ENCODE results near the gene KIF9.
"Not testable (repeated sequence)": the region's sequence is repeated elsewhere in the genome, so short reads cannot be mapped to it uniquely, and the experiment has no call there.

The KIF9 gene

DNA sequence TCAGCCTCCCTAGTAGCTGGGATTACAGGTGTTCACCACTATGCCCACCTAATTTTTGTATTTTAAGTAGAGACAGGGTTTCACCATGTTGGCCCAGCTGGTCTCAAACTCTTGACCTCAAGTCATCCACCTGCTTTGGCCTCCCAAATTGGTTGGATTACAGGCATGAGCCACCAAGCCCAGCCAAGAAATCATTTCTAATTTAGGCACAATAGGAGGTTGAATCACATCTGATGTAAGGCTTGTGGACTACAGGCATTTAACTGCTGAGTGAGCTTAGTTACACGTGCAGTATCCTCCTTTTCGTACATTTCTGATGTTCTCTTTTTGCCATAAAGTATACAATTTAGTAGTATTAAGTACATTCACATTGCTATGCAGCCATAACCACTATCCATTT is 87.6 kb downstream of the KIF9 start:
- H3K9me2 ChIP-seq (ENCODE audit: low read depth, low read length): no peaks in the 10 kb centered on the region
- H3K4me2 ChIP-seq (ENCODE audit: low read length): no peak overlapping the region
- no peaks in the 10 kb centered on the region for H3F3A ChIP-seq (ENCODE audit: insufficient read depth, low read length)
- H3K4me1 ChIP-seq (ENCODE audit: insufficient read depth, low read length, severe bottlenecking): no peaks in the 10 kb centered on the region
- H3K9ac ChIP-seq (ENCODE audit: low read length): no peak overlapping the region
- no peak for TF ChIP-seq EZH2 (IDR thresholded peaks at IDR 0.05; ENCODE audit: borderline replicate concordance, low read length)
- TF ChIP-seq, protein P1, sequence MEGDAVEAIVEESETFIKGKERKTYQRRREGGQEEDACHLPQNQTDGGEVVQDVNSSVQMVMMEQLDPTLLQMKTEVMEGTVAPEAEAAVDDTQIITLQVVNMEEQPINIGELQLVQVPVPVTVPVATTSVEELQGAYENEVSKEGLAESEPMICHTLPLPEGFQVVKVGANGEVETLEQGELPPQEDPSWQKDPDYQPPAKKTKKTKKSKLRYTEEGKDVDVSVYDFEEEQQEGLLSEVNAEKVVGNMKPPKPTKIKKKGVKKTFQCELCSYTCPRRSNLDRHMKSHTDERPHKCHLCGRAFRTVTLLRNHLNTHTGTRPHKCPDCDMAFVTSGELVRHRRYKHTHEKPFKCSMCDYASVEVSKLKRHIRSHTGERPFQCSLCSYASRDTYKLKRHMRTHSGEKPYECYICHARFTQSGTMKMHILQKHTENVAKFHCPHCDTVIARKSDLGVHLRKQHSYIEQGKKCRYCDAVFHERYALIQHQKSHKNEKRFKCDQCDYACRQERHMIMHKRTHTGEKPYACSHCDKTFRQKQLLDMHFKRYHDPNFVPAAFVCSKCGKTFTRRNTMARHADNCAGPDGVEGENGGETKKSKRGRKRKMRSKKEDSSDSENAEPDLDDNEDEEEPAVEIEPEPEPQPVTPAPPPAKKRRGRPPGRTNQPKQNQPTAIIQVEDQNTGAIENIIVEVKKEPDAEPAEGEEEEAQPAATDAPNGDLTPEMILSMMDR (IDR thresholded peaks at IDR 0.05; ENCODE audit: low read length): no peak
- no peak overlapping the region for H3K4me3 ChIP-seq (ENCODE audit: low read depth, low read length, poor library complexity, severe bottlenecking)
- H3K79me2 ChIP-seq (ENCODE audit: insufficient read depth, low read length): no peaks in the 10 kb centered on the region
- no peaks in the 10 kb centered on the region for H4K20me1 ChIP-seq (ENCODE audit: insufficient read depth, low read length)
- H3K27ac ChIP-seq (ENCODE audit: low read depth, low read length, poor library complexity, severe bottlenecking): no peak overlapping the region
- no peaks in the 10 kb centered on the region for H3K9me3 ChIP-seq (ENCODE audit: low read length)
- H3K27me3 ChIP-seq (ENCODE audit: insufficient read depth, low read length): no peaks in the 10 kb centered on the region
- no peak overlapping the region for H2AFZ ChIP-seq (ENCODE audit: low read length)
- H3K36me3 ChIP-seq (ENCODE audit: insufficient read depth, low read length): no peaks in the 10 kb centered on the region

DNA sequence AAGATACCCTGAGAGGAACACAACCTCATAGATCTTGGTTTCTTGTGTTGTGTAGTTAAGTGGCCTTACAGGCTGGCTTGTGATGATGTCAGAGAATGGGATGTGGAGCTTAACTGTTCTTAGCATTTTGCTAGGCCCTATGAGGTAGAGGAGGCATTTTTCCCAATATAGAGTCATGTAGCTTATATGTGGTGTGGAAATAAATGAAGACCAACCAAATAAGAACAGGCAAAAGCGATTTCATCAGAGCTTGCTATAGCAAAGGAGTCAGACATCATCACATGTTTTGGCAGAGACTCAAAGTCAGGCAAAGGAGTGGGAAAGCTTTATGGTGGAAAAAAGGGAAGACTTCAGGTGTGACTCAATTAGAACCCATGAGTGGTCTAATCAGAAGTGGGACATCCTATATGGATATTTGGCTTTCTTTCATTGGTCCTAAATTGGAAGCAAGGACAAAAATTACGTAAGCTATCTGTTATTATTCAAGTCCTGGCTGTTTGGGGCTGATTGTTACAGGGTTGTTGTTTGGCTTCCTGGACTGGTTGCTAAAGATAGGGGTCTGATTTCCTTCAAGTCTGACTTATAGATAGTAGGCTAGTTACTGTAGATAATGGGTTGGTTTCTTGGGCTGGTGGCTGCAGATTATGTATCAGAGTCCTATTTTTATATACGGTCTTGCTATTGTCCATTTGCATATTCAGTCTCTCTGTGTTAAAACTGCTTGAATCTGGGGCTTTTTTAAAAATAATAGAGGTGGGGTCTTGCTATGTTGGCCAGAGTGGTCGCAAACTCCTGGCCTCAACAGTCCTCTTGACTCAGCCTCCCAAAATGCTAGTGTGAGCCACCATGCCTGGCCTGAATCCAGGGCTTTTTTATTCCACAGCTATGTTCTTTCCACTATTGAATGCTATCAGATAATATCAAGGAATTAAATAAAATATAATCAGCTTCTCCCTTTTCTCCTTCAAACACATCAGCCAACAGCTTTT is 88.4 kb downstream of the KIF9 start:
- TF ChIP-seq EZH2 (IDR thresholded peaks at IDR 0.05; ENCODE audit: borderline replicate concordance, low read length): no peak
- TF ChIP-seq, protein P1 (IDR thresholded peaks at IDR 0.05; ENCODE audit: low read length): no peak
- no peaks in the 10 kb centered on the region for H3K79me2 ChIP-seq (ENCODE audit: insufficient read depth, low read length)

DNA sequence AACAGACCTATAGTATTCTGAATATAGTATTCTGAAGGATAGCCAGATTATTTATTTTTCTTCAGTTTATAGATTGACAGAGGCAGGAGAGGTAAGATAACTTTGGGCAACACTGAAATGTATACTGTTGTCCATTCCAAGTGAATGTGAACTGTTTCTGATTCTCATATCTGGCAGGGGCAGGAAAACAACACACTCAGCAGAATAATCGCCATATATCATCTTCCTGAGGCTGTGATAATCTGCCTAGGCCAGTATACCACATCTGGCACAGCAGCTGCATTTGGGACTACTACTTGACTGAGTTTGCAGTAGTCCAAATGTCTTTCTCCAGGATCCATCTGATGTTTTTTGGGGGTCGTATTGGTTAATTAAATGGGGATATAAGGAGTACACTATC is 96.3 kb downstream of the KIF9 start:
- Histone ChIP-seq H3K27ac (ENCODE audit: low read depth, low read length, poor library complexity, severe bottlenecking) (no peak overlapping the region), H3K4me2 (ENCODE audit: low read length) (no peak overlapping the region), H4K20me1 (ENCODE audit: insufficient read depth, low read length) (no peaks in the 10 kb centered on the region), H3K9me2 (ENCODE audit: low read depth, low read length) (no peaks in the 10 kb centered on the region), H3K79me2 (ENCODE audit: insufficient read depth, low read length) (no peaks in the 10 kb centered on the region), H3F3A (ENCODE audit: insufficient read depth, low read length) (no peaks in the 10 kb centered on the region), H3K36me3 (ENCODE audit: insufficient read depth, low read length) (no peaks in the 10 kb centered on the region), H3K4me1 (ENCODE audit: insufficient read depth, low read length, severe bottlenecking) (no peaks in the 10 kb centered on the region), H3K27me3 (ENCODE audit: insufficient read depth, low read length) (no peaks in the 10 kb centered on the region), H2AFZ (ENCODE audit: low read length) (no peak overlapping the region), H3K4me3 (ENCODE audit: low read depth, low read length, poor library complexity, severe bottlenecking) (no peak overlapping the region), H3K9me3 (ENCODE audit: low read length) (no peaks in the 10 kb centered on the region), H3K9ac (ENCODE audit: low read length) (no peak overlapping the region)
- no peak for TF ChIP-seq EZH2 (IDR thresholded peaks at IDR 0.05; ENCODE audit: borderline replicate concordance, low read length)
- TF ChIP-seq, protein P1 (IDR thresholded peaks at IDR 0.05; ENCODE audit: low read length): no peak

More for the DNA sequence above, 88.4 kb downstream of the KIF9 start:
- H3K27ac ChIP-seq (ENCODE audit: low read depth, low read length, poor library complexity, severe bottlenecking): no peak overlapping the region
- no peaks in the 10 kb centered on the region for H3K9me2 ChIP-seq (ENCODE audit: low read depth, low read length)
- H4K20me1 ChIP-seq (ENCODE audit: insufficient read depth, low read length): no peaks in the 10 kb centered on the region
- no peaks in the 10 kb centered on the region for H3K4me1 ChIP-seq (ENCODE audit: insufficient read depth, low read length, severe bottlenecking)
- no peaks in the 10 kb centered on the region for H3K27me3 ChIP-seq (ENCODE audit: insufficient read depth, low read length)
- no peaks in the 10 kb centered on the region for H3F3A ChIP-seq (ENCODE audit: insufficient read depth, low read length)
- H3K36me3 ChIP-seq (ENCODE audit: insufficient read depth, low read length): no peaks in the 10 kb centered on the region
- H3K4me3 ChIP-seq (ENCODE audit: low read depth, low read length, poor library complexity, severe bottlenecking): no peak overlapping the region
- H2AFZ ChIP-seq (ENCODE audit: low read length): no peak overlapping the region
- H3K4me2 ChIP-seq (ENCODE audit: low read length): no peak overlapping the region
- no peaks in the 10 kb centered on the region for H3K9me3 ChIP-seq (ENCODE audit: low read length)
- H3K9ac ChIP-seq (ENCODE audit: low read length): no peak overlapping the region

DNA sequence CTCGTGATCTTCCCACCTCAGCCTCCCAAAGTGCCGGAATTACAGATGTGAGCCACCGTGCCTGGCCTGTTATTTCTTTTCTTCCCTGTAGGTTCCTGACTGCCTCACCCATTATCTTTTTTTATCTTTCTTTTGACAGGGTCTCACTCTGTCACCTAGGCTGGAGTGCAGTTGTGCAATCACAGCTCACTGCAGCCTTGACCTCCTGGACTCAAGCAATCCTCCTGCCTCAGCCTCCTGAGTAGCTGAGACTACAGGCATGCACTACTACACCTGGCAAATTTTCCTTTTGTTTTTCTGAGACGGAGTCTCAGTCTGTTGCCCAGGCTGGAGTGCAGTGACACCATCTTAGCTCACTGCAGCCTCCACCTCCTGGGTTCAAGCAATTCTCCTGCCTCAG is 100.9 kb downstream of the KIF9 start:
- not testable (repeated sequence) for H3K9me2 ChIP-seq (ENCODE audit: low read depth, low read length); H3K36me3 ChIP-seq (ENCODE audit: insufficient read depth, low read length); H3K4me2 ChIP-seq (ENCODE audit: low read length); H4K20me1 ChIP-seq (ENCODE audit: insufficient read depth, low read length); H3F3A ChIP-seq (ENCODE audit: insufficient read depth, low read length); H3K4me3 ChIP-seq (ENCODE audit: low read depth, low read length, poor library complexity, severe bottlenecking); H3K9ac ChIP-seq (ENCODE audit: low read length); H3K79me2 ChIP-seq (ENCODE audit: insufficient read depth, low read length); H3K27ac ChIP-seq (ENCODE audit: low read depth, low read length, poor library complexity, severe bottlenecking); H3K9me3 ChIP-seq (ENCODE audit: low read length); H3K4me1 ChIP-seq (ENCODE audit: insufficient read depth, low read length, severe bottlenecking); H3K27me3 ChIP-seq (ENCODE audit: insufficient read depth, low read length); H2AFZ ChIP-seq (ENCODE audit: low read length)

DNA sequence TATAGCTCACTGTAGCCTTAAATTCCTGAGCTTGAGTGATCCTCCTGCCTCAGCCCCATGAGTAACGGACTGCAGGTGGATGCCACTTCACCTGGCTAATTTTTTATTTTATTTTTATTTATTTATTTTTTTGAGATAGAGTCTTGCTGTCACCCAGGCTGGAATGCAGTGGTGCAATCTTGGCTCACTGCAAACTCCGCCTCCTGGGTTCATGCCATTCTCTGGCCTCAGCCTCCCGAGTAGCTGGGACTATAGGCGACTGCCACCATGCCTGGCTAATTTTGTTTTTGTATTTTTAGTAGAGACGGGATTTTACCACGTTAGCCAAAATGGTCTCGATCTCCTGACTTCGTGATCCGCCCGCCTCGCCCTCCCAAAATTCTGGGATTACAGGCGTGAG is 102.6 kb downstream of the KIF9 start:
- not testable (repeated sequence) for H3K4me2 ChIP-seq (ENCODE audit: low read length); H3K4me3 ChIP-seq (ENCODE audit: low read depth, low read length, poor library complexity, severe bottlenecking); H3K9me2 ChIP-seq (ENCODE audit: low read depth, low read length); H3K36me3 ChIP-seq (ENCODE audit: insufficient read depth, low read length); H3K9me3 ChIP-seq (ENCODE audit: low read length); H3K27me3 ChIP-seq (ENCODE audit: insufficient read depth, low read length); H3K27ac ChIP-seq (ENCODE audit: low read depth, low read length, poor library complexity, severe bottlenecking); H3F3A ChIP-seq (ENCODE audit: insufficient read depth, low read length); H3K79me2 ChIP-seq (ENCODE audit: insufficient read depth, low read length); H2AFZ ChIP-seq (ENCODE audit: low read length); H4K20me1 ChIP-seq (ENCODE audit: insufficient read depth, low read length); H3K9ac ChIP-seq (ENCODE audit: low read length)
- peaks cover 11% of the 10 kb centered on the region for H3K4me1 ChIP-seq (ENCODE audit: insufficient read depth, low read length, severe bottlenecking)
